Limb (tissue), 2 donors: ENCODE data around the gene CUBN.

Source experiments
- DNase-seq, 2 donors: peaks; one replicate each; pipeline ENCODE4 v3.0.0-alpha.2; 2016; ENCODE audit errors: extremely low spot score in 2 of 2

Gene CUBN

GRCh38 chr10:17129741-17130140 lies at the start of gene CUBN:
Gene CUBN (minus strand): TSS chr10:17129811. CDS start chr10:17129765, 46 bp downstream.
- DNase-seq, result no peak

- no peak for DNase-seq
Measured at GRCh38 chr10:17179002-17179401, 49.4 kb upstream of the CUBN start.

GRCh38 chr10:17178006-17178405 lies 48.4 kb upstream of the CUBN start:
- DNase-seq, result no peak

DNA sequence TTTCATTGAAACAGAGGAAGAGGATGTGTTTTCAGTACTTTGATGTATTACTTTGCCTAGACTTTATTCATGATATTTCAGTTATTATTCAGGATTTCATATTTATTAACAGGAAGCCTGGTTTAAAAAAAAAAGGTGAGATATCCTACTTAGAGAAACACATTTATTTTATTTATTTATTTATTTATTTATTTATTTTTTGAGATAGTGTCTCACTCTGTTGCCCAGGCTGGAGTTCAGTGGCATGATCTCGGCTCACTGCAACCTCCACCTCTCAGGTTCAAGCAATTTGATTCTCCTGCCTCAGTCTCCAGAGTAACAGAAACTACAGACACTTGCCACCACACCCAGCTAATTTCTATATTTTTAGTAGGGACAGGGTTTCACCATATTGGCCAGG lies 47.4 kb upstream of the CUBN start:
- no peak for DNase-seq

GRCh38 chr10:17176091-17176490 lies 46.5 kb upstream of the CUBN start:
- no peak for DNase-seq

DNA sequence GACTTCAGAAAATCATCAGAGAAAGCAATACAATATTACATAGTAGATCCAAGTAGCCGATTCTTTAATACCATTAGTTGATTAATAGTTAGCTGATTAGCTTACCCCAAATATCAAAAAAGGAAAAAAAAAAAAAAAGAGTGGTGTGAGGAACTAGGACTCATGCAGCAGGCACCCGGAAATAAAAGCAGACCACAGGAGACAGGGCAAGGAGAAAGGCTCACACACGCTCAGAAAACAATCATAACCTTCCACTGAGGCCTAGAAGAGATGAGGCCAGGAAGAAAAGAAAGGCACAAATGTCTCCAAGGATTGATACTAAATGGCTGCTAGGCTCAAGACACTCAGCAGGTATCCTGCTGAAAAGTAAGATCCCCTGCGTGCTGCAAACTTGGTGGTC lies 45.9 kb upstream of the CUBN start:
- no peak for DNase-seq

DNA sequence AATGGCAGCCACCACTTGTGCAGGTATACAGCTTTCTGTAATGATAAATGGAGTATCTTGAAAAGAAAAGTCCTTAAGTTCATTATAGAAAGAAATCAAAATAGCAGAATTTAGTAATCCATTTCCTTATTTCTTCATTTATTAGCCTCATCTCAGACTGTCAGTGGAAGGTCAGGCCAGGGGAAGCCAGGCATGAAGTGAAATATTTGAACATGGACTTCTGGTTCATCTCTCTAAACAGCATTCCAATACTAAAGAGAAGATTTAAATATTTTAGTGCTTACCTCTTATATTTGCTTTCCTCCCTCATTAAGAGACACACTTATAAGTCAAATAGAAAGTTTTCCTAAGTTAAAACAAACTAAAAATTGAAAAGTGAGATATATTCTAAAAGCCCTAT lies 45.0 kb upstream of the CUBN start:
- no peak for DNase-seq

DNA sequence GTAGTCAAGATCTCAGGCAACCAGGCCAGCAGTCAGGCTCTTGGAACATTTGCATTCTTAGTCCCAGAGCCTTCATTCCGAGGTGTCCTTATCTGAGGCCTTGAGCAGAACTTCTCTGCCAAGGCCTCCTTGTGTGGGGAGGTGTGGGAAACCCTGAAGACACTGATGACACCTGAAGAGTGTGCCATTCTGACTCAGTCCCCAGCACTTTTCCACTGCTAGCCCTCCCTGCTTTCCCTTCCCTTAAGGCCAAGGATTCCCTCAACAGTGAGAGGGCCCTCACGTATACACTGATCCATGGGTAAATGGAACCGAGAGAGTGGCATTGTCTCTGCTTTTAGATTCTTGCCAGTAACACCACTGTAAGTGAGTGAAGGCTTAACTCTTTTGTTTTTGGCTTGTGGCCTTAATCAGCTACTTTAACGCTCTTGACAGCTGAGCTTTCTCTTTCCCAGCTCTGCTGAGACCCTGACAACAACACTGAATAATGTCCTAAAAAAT lies 41.6 kb upstream of the CUBN start:
- DNase-seq, result no peak

GRCh38 chr10:17169803-17170202 lies 40.2 kb upstream of the CUBN start:
- no peak for DNase-seq

- no peak for DNase-seq
Measured at GRCh38 chr10:17166699-17167098, 37.1 kb upstream of the CUBN start.

GRCh38 chr10:17162828-17163227 lies 33.2 kb upstream of the CUBN start:
- DNase-seq, result no peak

GRCh38 chr10:17161775-17162174 lies 32.2 kb upstream of the CUBN start:
- DNase-seq, result no peak

GRCh38 chr10:17157024-17157423 lies 27.4 kb upstream of the CUBN start:
- no peak for DNase-seq

DNA sequence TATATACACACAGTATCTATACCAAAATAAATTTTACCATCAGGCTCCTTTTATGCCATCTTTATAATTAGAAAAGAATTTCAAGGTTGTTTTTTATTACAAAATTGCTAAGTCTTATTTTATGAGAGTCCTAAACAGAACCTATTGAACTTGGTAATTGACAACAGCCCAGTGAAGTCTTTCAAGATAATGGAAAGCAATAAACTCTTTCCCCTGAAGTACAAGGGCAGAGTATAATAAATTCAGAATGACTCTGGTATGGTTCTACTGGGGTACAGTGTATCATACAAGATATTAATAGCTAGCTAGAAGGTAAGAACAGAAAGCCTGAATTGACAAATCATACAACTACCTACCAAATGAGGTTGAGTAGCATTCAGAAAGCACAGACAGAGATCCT lies 26.2 kb upstream of the CUBN start:
- no peak for DNase-seq

DNA sequence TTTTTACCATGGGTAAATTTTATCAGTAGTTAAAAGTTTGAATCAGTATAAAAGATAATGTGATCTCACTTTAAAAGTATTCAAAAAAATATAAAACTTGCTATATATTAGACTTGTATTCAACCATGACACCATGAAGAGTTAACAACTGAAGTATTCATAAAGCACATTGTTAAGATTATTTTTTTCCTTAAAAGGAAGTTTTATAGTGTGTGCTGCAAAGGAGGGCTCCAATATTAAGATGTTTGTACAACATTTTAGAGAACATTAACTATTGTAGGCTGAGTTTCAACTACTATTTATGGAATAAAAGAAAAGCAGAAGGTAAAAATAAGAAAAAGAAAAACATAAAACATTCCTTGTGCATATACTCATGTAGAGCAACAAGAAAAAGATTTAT lies 24.5 kb upstream of the CUBN start:
- DNase-seq, result no peak

DNA sequence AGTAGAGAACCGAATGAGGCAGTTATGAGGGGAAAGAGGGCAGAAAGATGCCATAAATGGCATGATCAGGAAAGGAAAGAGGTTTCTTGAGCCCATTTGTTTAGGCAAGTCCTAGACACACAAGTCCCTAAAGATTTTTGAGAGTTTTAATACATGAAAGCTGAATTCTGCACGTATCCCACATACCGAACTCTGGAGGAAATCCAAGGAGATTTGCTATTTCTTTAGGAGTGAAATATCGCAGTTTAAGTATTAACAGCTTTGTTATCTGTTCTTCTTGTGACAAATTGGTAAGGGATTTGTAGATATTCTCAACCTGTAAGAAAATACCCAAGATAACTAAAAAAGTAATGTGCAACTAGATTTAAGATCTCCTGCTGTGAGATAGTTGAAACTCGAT lies 23.7 kb upstream of the CUBN start:
- no peak for DNase-seq

GRCh38 chr10:17151716-17152115 lies 22.1 kb upstream of the CUBN start:
- no peak for DNase-seq

GRCh38 chr10:17147884-17148489 lies 18.4 kb upstream of the CUBN start:
- no peak for DNase-seq

DNA sequence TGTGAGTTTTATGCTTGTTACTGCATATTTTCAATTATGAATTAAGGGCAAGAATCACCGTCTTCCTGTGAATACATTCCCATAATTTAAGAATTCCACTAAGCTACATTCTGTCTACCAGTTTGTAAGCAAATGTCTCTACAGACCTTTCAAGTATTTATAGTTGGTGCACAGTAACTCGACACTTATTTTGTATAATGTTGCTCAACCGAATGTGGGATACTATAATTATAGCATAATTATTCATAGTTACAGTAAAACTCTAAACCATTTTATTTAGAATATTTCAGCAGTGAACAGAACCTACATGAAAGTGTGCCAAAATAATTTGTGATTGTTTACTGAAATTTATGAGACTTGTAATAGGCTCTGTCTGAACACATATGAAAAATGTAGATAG lies 17.3 kb upstream of the CUBN start:
- no peak for DNase-seq

DNA sequence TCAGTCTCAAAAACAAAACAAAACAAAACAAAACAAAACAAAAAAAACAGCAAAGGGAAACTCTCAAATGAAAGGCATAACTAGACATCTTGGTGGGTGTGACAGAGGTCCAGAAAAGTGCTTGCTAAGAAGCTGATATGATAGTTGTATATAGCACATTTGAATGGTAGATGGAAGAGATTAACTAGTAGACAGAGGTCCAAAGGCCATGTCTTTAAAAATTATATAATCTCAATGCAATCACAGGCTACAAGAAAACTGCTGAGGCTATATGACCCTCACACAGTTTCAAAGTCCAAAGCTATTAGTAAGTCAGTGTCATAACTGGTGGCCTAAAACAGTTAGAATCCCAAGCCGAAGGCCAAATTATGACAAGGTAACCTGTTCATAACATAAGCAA lies 15.6 kb upstream of the CUBN start:
- no peak for DNase-seq

GRCh38 chr10:17144757-17145156 lies 15.1 kb upstream of the CUBN start:
- no peak for DNase-seq

GRCh38 chr10:17144032-17144431 lies 14.4 kb upstream of the CUBN start:
- DNase-seq, result no peak

GRCh38 chr10:17143055-17143690 lies 13.6 kb upstream of the CUBN start:
- DNase-seq, result no peak
